ENCODE results near the gene CEP164. TPM values are rescaled to one million over a fixed set of nuclear protein-coding genes. Genes with fewer than 3 reads are reported as not detected.

Gene CEP164
- total and polyA plus RNA-seq, 2 of the 4 experiments (the other 2 are of a cell fraction), result 23.3 to 26.9 TPM

- no peak overlapping the region for H2AK9ac ChIP-seq (replicated peaks; ENCODE audit: low read depth, low read length, poor library complexity)
- WGBS, 2 experiments (ENCODE audit: extremely low coverage in 2 of 2, insufficient read length in 1 of 2), result 100% methylated on average over 1 of the region's 6 CpGs; no CpG with 5 or more reads in 1 of the 2 experiments
- no peak overlapping the region for H4K5ac ChIP-seq (ENCODE audit: low read depth, low read length)
- peaks cover 20 to 46% of the 10 kb centered on the region in 2 experiments for H3K79me1 ChIP-seq (ENCODE audit: low read depth in 1 of 2, low read length in 2 of 2)
- ChIA-PET CTCF (no interaction called here), POLR2A (ENCODE audit: unreplicated experiment) (no interaction called here)
- no peak overlapping the region for H2AK5ac ChIP-seq (ENCODE audit: low read depth, low read length)
- H3K27me3 ChIP-seq (ENCODE audit: control insufficient read depth, insufficient read depth, low read length), result no peaks in the 10 kb centered on the region
- ATAC-seq (ENCODE audit: low read depth) (no peak), DNase-seq (no peak)
- BruUV-seq (replicated peaks), result no TSS peak
- no peaks in the 10 kb centered on the region for H3K9me3 ChIP-seq (ENCODE audit: control insufficient read depth, insufficient read depth, low read length)
- dilution Hi-C loops (cut with HindIII; ENCODE audit: low sequenced_read_pairs, unreplicated experiment) (no loop called here), intact Hi-C loops (cut with micrococcal nuclease) (no loop called here), in situ Hi-C loops (cut with MboI; ENCODE audit: low sequenced_read_pairs) (no loop called here)
- no peak overlapping the region for H3K14ac ChIP-seq (replicated peaks; ENCODE audit: low read depth, low read length)
- H3K9me1 ChIP-seq (ENCODE audit: insufficient read depth, low read length), result peaks cover 3% of the 10 kb centered on the region; the same call in 1 of the 2 replicates
- H3K4me2 ChIP-seq (ENCODE audit: low read depth, low read length), result no peak overlapping the region
- no peak overlapping the region for H3K4ac ChIP-seq (ENCODE audit: low read depth, low read length)
- H2BK20ac ChIP-seq (ENCODE audit: low read depth, low read length), result no peak overlapping the region
- H4K91ac ChIP-seq (ENCODE audit: insufficient read depth, low read depth, low read length), result no peak overlapping the region
- H3K4me1 ChIP-seq (ENCODE audit: control insufficient read depth, insufficient read depth, low read length), result no peaks in the 10 kb centered on the region; the same call in none of the 2 replicates
- no peak overlapping the region for H2AFZ ChIP-seq (replicated peaks; ENCODE audit: low read length, poor library complexity)
- H3K27ac ChIP-seq (ENCODE audit: insufficient read depth, low read length), result no peak overlapping the region
- peaks cover 9% of the 10 kb centered on the region for H3K36me3 ChIP-seq (ENCODE audit: control insufficient read depth, insufficient read depth, low read length)
- no peak overlapping the region for H2BK120ac ChIP-seq (ENCODE audit: low read depth, low read length)
- H3K18ac ChIP-seq (ENCODE audit: low read depth, low read length), result no peak overlapping the region
- H4K20me1 ChIP-seq (ENCODE audit: insufficient read depth, low read length), result peaks cover 4% of the 10 kb centered on the region
- H3K9ac ChIP-seq (ENCODE audit: low read depth, low read length), result no peak overlapping the region
- H4K8ac ChIP-seq (ENCODE audit: low read depth in 2 of 2, low read length in 2 of 2), result no peak overlapping the region
- no peak overlapping the region for H3K4me3 ChIP-seq (ENCODE audit: insufficient read depth, low read depth, low read length)
- H3K56ac ChIP-seq (ENCODE audit: extremely low read depth, insufficient read depth, low read length), result no peak overlapping the region
- no peak overlapping the region for H3K23ac ChIP-seq (ENCODE audit: low read depth, low read length)
- no peak overlapping the region for H2BK15ac ChIP-seq (ENCODE audit: low read depth, low read length)
- no peak overlapping the region for H2BK5ac ChIP-seq (ENCODE audit: low read depth, low read length, poor library complexity, severe bottlenecking)
- TF ChIP-seq RCOR1 (IDR thresholded peaks at IDR 0.05; ENCODE audit: insufficient replicate concordance, low read length), result no peak
- TF ChIP-seq RAD21 (IDR thresholded peaks at IDR 0.05; ENCODE audit: low read length), result no peak
- no peak for TF ChIP-seq CHD1 (IDR thresholded peaks at IDR 0.05; ENCODE audit: low read depth, low read length)
- TF ChIP-seq CEBPB (IDR thresholded peaks at IDR 0.05; ENCODE audit: low read depth, low read length), result no peak
- no peak for TF ChIP-seq MXI1 (IDR thresholded peaks at IDR 0.05; ENCODE audit: borderline replicate concordance, low read depth, low read length)
- TF ChIP-seq RFX5 (IDR thresholded peaks at IDR 0.05; ENCODE audit: low read depth, low read length), result no peak
- TF ChIP-seq SMC3 (IDR thresholded peaks at IDR 0.05; ENCODE audit: low read depth, low read length), result no peak
Observed at GRCh38 chr11:117334896-117335295, 7.2 kb downstream of the CEP164 start.

All from IMR-90 (cell line).